Esophagus muscularis mucosa (tissue), 4 donors: ENCODE data around the gene FGF6. TPM values are rescaled to one million over a fixed set of nuclear protein-coding genes. Genes with fewer than 3 reads are reported as not detected.

Source experiments
- DNase-seq: peaks from one replicate; pipeline ENCODE4 v3.0.0-alpha.2; 2017; ENCODE audit errors: extremely low spot score
- H3K27ac ChIP-seq, 4 donors: fragments of 200-600 bp; sonication (generic); replicated peaks in 1 of 4; 1 replicate in 3 of 4; 2 replicates in 1 of 4; pipeline ENCODE4 v1.5.1; 2016 to 2019; ENCODE audit warnings: mild to moderate bottlenecking in 1 of 4
- H3K27me3 ChIP-seq, 4 donors: fragments of 200-600 bp; sonication (generic); one replicate each; pipeline versions ENCODE4 v1.5.1 to v1.6.0; 2016 to 2019
- H3K36me3 ChIP-seq, 4 donors: fragments of 200-600 bp; sonication (generic); one replicate each; pipeline ENCODE4 v1.5.1; 2016 to 2019
- H3K4me1 ChIP-seq, 4 donors: fragments of 200-600 bp; sonication (generic); one replicate each; pipeline ENCODE4 v1.5.1; 2016 to 2019
- H3K4me3 ChIP-seq, 4 donors: fragments of 200-600 bp; sonication (generic); 1 replicate in 2 of 4; 2 replicates in 2 of 4; pipeline ENCODE4 v1.5.1; 2016 to 2019; ENCODE audit warnings: mild to moderate bottlenecking in 4 of 4, moderate library complexity in 1 of 4
- H3K9me3 ChIP-seq, 4 donors: fragments of 200-600 bp; sonication (generic); 1 replicate in 3 of 4; 2 replicates in 1 of 4; pipeline ENCODE4 v1.5.1; 2016 to 2019
- EP300 ChIP-seq: sonication (generic); formaldehyde crosslinking; IDR thresholded peaks from one replicate; pipeline ENCODE4 v1.6.1; 2017; ENCODE audit warnings: antibody characterized with exemption
- POLR2A ChIP-seq: fragments of 450-650 bp; IDR thresholded peaks from one replicate; pipeline ENCODE4 v1.6.1; 2017; ENCODE audit warnings: antibody characterized with exemption, moderate library complexity, mild to moderate bottlenecking, low read depth
- POLR2AphosphoS5 ChIP-seq, 2 donors: sonication (generic); formaldehyde crosslinking; IDR thresholded peaks; one replicate each; pipeline ENCODE4 v1.6.1; 2017; ENCODE audit warnings: antibody characterized with exemption in 2 of 2
- WGBS: methylation state at CpG from one replicate; pipeline ENCODE4 v1.1.5; 2018; 5-methylcytosine and 5-hydroxymethylcytosine counted together
- intact Hi-C: fragments of 100-400 bp; cut with DNase I; formaldehyde crosslinking; loops from one replicate; pipeline ENCODE4 v1.15.1; 2023
- total RNA-seq, 4 donors: library from RNA; depleted of rRNA; stranded (reverse); fragments of >200 nt; gene quantifications; one replicate each; pipeline versions ENCODE4 v1.1.0 to v1.2.1, GENCODE V29; 2016
- TF ChIP-seq, protein P1 (sequence below), 3 experiments: fragments of 200-600 bp in 2 of 3; fragments of 450-650 bp in 1 of 3; sonication (generic) in 2 of 3; IDR thresholded peaks; one replicate each; pipeline ENCODE4 v1.5.1; 2017 to 2019; ENCODE audit warnings: antibody characterized with exemption in 3 of 3, mild to moderate bottlenecking in 2 of 3, moderate library complexity in 1 of 3

Gene FGF6
- total RNA-seq, 4 donors from 2014 or later: not detected

DNA sequence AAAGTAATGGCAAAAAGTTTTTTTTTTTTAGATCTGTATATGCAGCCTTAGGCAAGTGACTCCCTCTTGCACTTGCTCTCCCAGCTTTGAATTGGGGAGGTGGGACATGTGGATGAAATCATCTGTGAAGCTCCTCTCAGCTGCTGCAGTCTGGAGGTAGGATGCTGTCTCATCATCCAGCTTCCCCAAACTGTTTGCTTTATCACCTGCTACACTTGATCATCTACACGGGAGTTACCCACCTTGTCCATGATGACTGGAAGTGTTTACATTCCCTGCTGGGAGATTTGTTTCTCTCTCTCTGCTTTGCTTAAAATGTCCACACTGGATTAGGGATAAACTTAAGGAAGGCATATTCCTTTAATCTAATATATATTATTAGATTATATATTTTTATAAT, 57.6 kb downstream of the FGF6 start:
- TF ChIP-seq POLR2AphosphoS5 (IDR thresholded peaks at IDR 0.05) (no peak), EP300 (no peak), POLR2A (no peak)
- TF ChIP-seq, protein P1, sequence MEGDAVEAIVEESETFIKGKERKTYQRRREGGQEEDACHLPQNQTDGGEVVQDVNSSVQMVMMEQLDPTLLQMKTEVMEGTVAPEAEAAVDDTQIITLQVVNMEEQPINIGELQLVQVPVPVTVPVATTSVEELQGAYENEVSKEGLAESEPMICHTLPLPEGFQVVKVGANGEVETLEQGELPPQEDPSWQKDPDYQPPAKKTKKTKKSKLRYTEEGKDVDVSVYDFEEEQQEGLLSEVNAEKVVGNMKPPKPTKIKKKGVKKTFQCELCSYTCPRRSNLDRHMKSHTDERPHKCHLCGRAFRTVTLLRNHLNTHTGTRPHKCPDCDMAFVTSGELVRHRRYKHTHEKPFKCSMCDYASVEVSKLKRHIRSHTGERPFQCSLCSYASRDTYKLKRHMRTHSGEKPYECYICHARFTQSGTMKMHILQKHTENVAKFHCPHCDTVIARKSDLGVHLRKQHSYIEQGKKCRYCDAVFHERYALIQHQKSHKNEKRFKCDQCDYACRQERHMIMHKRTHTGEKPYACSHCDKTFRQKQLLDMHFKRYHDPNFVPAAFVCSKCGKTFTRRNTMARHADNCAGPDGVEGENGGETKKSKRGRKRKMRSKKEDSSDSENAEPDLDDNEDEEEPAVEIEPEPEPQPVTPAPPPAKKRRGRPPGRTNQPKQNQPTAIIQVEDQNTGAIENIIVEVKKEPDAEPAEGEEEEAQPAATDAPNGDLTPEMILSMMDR (IDR thresholded peaks at IDR 0.05): no peak
- peaks cover 0 to 8% (median 0%) of the 10 kb centered on the region in 4 donors for H3K27me3 ChIP-seq
- DNase-seq: peak; percentile 39
- no peak overlapping the region for H3K27ac ChIP-seq
- H3K9me3 ChIP-seq: no peaks in the 10 kb centered on the region
- WGBS: 52% methylated on average over 1 of the region's 1 CpG
- no peaks in the 10 kb centered on the region for H3K4me1 ChIP-seq
- no peaks in the 10 kb centered on the region for H3K36me3 ChIP-seq
- intact Hi-C loops: no loop called here
- no peak overlapping the region for H3K4me3 ChIP-seq

DNA sequence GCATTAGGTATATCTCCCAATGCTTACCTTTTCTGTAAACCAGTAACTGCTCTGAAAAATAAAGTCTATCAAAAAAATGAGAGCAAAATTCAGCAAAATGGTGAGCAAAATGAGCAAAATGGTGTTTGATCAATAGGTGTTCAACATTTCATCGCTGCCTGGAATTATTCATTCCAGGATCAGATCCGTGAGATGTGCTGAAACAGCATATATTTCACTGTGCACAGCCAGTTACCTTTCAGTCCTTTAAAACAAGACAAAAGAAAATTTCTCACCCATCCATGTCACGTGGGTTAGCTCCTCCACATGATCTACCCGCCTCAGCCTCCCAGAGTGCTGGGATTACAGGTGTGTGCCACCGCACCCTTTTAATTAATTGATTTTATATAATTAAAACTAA, 58.0 kb downstream of the FGF6 start:
- intact Hi-C loops: no loop called here
- peaks cover 0 to 7% (median 0%) of the 10 kb centered on the region in 4 donors for H3K27me3 ChIP-seq
- 86% methylated on average over 5 of the region's 5 CpGs for WGBS
- no peaks in the 10 kb centered on the region for H3K4me1 ChIP-seq
- H3K4me3 ChIP-seq: no peak overlapping the region
- H3K27ac ChIP-seq: no peak overlapping the region
- DNase-seq: peak; percentile 31
- TF ChIP-seq POLR2AphosphoS5 (IDR thresholded peaks at IDR 0.05) (no peak), EP300 (no peak), POLR2A (no peak)
- TF ChIP-seq, protein P1 (IDR thresholded peaks at IDR 0.05): no peak
- H3K36me3 ChIP-seq: no peaks in the 10 kb centered on the region
- no peaks in the 10 kb centered on the region for H3K9me3 ChIP-seq

DNA sequence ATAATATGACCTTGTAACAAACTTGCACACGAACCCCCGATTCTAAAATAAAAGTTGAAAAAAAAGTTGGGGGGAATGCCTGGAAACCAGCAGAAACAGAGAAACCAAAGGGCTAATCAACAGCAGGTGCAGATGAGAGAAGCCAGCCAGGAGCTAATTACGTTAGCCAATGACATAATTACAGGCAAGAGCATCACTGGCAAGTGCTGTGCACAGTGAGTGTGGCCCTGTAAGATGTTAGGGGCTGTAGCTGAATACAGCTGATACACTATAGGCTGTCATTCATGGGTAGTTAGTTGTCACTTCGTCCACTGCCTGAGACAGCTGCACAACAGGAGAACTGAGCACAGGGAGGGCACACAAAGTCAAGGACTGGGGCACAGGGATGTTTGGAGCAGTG, 58.8 kb downstream of the FGF6 start:
- intact Hi-C loops: no loop called here
- H3K4me3 ChIP-seq: no peak overlapping the region
- no peaks in the 10 kb centered on the region for H3K9me3 ChIP-seq
- DNase-seq: peak; percentile 55
- no peaks in the 10 kb centered on the region for H3K4me1 ChIP-seq
- H3K27ac ChIP-seq: no peak overlapping the region
- WGBS: 72% methylated on average over 4 of the region's 4 CpGs
- no peaks in the 10 kb centered on the region for H3K27me3 ChIP-seq
- no peaks in the 10 kb centered on the region for H3K36me3 ChIP-seq
- TF ChIP-seq, protein P1 (IDR thresholded peaks at IDR 0.05): no peak
- TF ChIP-seq POLR2A: no peak
- no peak for TF ChIP-seq POLR2AphosphoS5 (IDR thresholded peaks at IDR 0.05)

Other genes with a start within 250 kb of the FGF6 start
- gene CCND2, start 172.1 kb downstream of the FGF6 start, total RNA-seq: 100 to 1,000 TPM; 101 to 122 (median 111) TPM
- gene TIGAR, start 124.6 kb downstream of the FGF6 start, total RNA-seq: 1 to 10 TPM; 6.6 to 7.6 (median 7.4) TPM
- not detected for gene FGF23, start 66.1 kb downstream of the FGF6 start, total RNA-seq
- gene RAD51AP1, start 93.1 kb upstream of the FGF6 start, total RNA-seq: 1 to 10 TPM in 1 of 4 donors, under 1 TPM in 3; 0.58 to 1.4 (median 0.75) TPM
- 10 to 100 TPM; 35.2 to 47.8 (median 41.3) TPM for gene DYRK4, start 116.4 kb upstream of the FGF6 start, total RNA-seq
- under 1 TPM; 0.39 to 0.83 (median 0.73) TPM for gene AKAP3, start 203.2 kb upstream of the FGF6 start, total RNA-seq
- gene NDUFA9, start 203.3 kb upstream of the FGF6 start, total RNA-seq: 10 to 100 TPM; 18.7 to 56.1 (median 32.7) TPM